ENCODE results near the gene NOD1. TPM values are rescaled to one million over a fixed set of nuclear protein-coding genes. Genes with fewer than 3 reads are reported as not detected.

Gene NOD1
- polyA plus RNA-seq, 3 donors: 2.8 to 15.0 (median 4.6) TPM

DNA sequence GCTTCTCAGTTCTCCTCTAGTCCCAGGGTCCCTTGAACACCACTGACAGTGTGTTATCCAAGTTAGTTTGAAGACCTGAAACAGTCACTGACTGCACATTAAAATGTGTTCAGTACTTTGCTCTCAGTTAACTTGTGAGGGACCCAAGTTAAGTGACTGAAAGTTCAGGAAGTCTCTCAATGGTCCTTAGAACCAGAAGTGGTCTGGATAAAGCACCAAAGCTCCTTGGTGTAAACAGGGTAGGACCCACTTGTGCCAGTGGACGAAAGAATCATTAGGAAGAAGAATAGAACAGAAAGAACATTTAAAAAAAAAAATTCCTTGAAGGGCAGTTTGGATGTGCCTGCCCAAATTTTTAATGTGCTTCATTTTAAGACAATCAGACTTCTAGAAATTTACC lies 45.1 kb downstream of the NOD1 start:
- no peaks in the 10 kb centered on the region for H3K9me3 Mint-ChIP-seq
- 100% methylated on average over 1 of the region's 1 CpG for WGBS (ENCODE audit: insufficient coverage)
- Histone ChIP-seq H3K27me3 (ENCODE audit: control insufficient read depth in 2 of 2, insufficient read depth in 2 of 2, low read length in 2 of 2) (no peaks in the 10 kb centered on the region), H3K9ac (ENCODE audit: insufficient read depth, low read length, poor library complexity, severe bottlenecking) (no peak overlapping the region), H4K20me1 (ENCODE audit: insufficient read depth, low read length) (no peaks in the 10 kb centered on the region), H3K4me2 (replicated peaks; ENCODE audit: extremely low read depth, low read length, poor library complexity, severe bottlenecking) (peak overlapping the region; percentile 53), H3K9me3 (replicated peaks in 1 of 2; ENCODE audit: control insufficient read depth in 1 of 2, insufficient read depth in 1 of 2, low read length in 2 of 2) (no peaks in the 10 kb centered on the region), H3K4me1 (ENCODE audit: control insufficient read depth in 1 of 2, insufficient read depth in 2 of 2, low read length in 2 of 2) (peaks cover 97 to 100% of the 10 kb centered on the region in 2 donors), H3K36me3 (replicated peaks in 1 of 2; ENCODE audit: control insufficient read depth in 1 of 2, insufficient read depth in 2 of 2, low read length in 2 of 2) (no peaks in the 10 kb centered on the region), H3K27ac (ENCODE audit: low read depth in 1 of 2, low read length in 2 of 2) (peak overlapping the region; percentile 62 to 90), H3K79me2 (ENCODE audit: insufficient read depth, low read length) (peaks cover 14% of the 10 kb centered on the region), H3K4me3 (replicated peaks in 1 of 3; ENCODE audit: low read depth in 2 of 3, low read length in 3 of 3) (peak overlapping the region in 1 of 3 experiments; percentile 23), H2AFZ (ENCODE audit: insufficient read depth, low read depth, low read length, poor library complexity, severe bottlenecking) (no peak overlapping the region)
- no peak overlapping the region for H3K4me3 Mint-ChIP-seq
- H3K36me3 Mint-ChIP-seq: peaks cover 20 to 24% of the 10 kb centered on the region in 2 donors
- intact Hi-C loops (cut with micrococcal nuclease): loop anchor here (5.0 to 10.0 kb wide), 2 partner anchors 86 to 89 kb away; no protein-coding TSS in a partner anchor
- H3K27me3 Mint-ChIP-seq (ENCODE audit: low read depth in 3 of 3): peaks cover 0 to 3% (median 0%) of the 10 kb centered on the region in 3 donors
- TF ChIP-seq CTCF (IDR thresholded peaks at IDR 0.05): no peak
- DNase-seq: no peak
- peaks cover 99% of the 10 kb centered on the region for H3K4me1 Mint-ChIP-seq
- H3K27ac Mint-ChIP-seq: peak overlapping the region; percentile 79 to 93 (median 88)

DNA sequence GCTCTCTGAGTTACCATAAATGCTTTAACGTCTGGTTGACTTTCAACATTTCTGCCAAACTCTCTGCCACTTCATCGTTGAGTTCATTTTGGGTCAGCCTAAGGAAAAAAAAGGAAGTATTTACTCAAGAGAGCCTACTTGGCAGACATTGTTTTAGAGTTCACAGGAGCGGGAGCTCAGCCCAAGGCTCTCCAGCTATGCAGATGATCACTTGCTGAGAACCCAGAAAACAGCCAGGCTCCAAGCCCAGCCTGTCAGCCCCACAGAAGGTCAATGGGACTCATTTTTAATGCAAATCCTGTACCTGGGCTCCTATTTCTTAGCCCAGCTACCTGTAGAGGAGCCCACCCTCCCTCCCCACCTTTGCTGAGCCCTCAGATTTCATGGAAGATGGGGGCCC lies 45.5 kb downstream of the NOD1 start:
- Mint-ChIP-seq H3K27ac (peak overlapping the region; percentile 79 to 95 (median 92)), H3K27me3 (ENCODE audit: low read depth in 3 of 3) (peaks cover 0 to 3% (median 0%) of the 10 kb centered on the region in 3 donors), H3K4me1 (peaks cover 99% of the 10 kb centered on the region), H3K4me3 (peak overlapping the region; percentile 34 to 60), H3K36me3 (peaks cover 20 to 22% of the 10 kb centered on the region in 2 donors), H3K9me3 (no peaks in the 10 kb centered on the region)
- Histone ChIP-seq H3K27ac (ENCODE audit: low read depth in 1 of 2, low read length in 2 of 2) (peak overlapping the region; percentile 62 to 90), H2AFZ (ENCODE audit: insufficient read depth, low read depth, low read length, poor library complexity, severe bottlenecking) (no peak overlapping the region), H4K20me1 (ENCODE audit: insufficient read depth, low read length) (no peaks in the 10 kb centered on the region), H3K9ac (ENCODE audit: insufficient read depth, low read length, poor library complexity, severe bottlenecking) (peak overlapping the region; percentile 30), H3K27me3 (ENCODE audit: control insufficient read depth in 2 of 2, insufficient read depth in 2 of 2, low read length in 2 of 2) (no peaks in the 10 kb centered on the region), H3K36me3 (replicated peaks in 1 of 2; ENCODE audit: control insufficient read depth in 1 of 2, insufficient read depth in 2 of 2, low read length in 2 of 2) (no peaks in the 10 kb centered on the region), H3K4me2 (replicated peaks; ENCODE audit: extremely low read depth, low read length, poor library complexity, severe bottlenecking) (peak overlapping the region; percentile 53), H3K79me2 (ENCODE audit: insufficient read depth, low read length) (peaks cover 11% of the 10 kb centered on the region), H3K4me1 (ENCODE audit: control insufficient read depth in 1 of 2, insufficient read depth in 2 of 2, low read length in 2 of 2) (peaks cover 97 to 100% of the 10 kb centered on the region in 2 donors), H3K9me3 (replicated peaks in 1 of 2; ENCODE audit: control insufficient read depth in 1 of 2, insufficient read depth in 1 of 2, low read length in 2 of 2) (no peaks in the 10 kb centered on the region), H3K4me3 (replicated peaks in 1 of 3; ENCODE audit: low read depth in 2 of 3, low read length in 3 of 3) (peak overlapping the region in 1 of 3 experiments; percentile 49)
- DNase-seq: peak; percentile 54 to 71 (median 65)
- intact Hi-C loops (cut with micrococcal nuclease): loop anchor here (5.0 to 10.0 kb wide), 2 partner anchors 86 to 88 kb away; no protein-coding TSS in a partner anchor
- TF ChIP-seq CTCF (IDR thresholded peaks at IDR 0.05): no peak
- 0% methylated on average over 3 of the region's 3 CpGs for WGBS (ENCODE audit: insufficient coverage)

Measured in CD14-positive monocyte (primary cell).